Nephron (organoid): ENCODE measurements around the gene SIK2.

Experiments
- H3K27ac Mint-ChIP-seq, 3 experiments: 2 replicates each; pipeline ENCODE4 v1.8.0; 2020; ENCODE audit warnings: mixed read lengths in 3 of 3, mild to moderate bottlenecking in 2 of 3, moderate library complexity in 1 of 3
- H3K27me3 Mint-ChIP-seq: 2 replicates; pipeline ENCODE4 v1.8.0; 2021; ENCODE audit warnings: low read depth, mild to moderate bottlenecking, moderate library complexity, mixed read lengths
- H3K36me3 Mint-ChIP-seq: 2 replicates; pipeline ENCODE4 v1.8.0; 2020; ENCODE audit warnings: low read depth, mixed read lengths
- H3K4me1 Mint-ChIP-seq: 2 replicates; pipeline ENCODE4 v1.8.0; 2020; ENCODE audit warnings: mixed read lengths
- H3K4me3 Mint-ChIP-seq, 3 experiments: 2 replicates each; pipeline ENCODE4 v1.8.0; 2020; ENCODE audit warnings: mild to moderate bottlenecking in 3 of 3, mixed read lengths in 3 of 3, moderate library complexity in 2 of 3
- H3K9me3 Mint-ChIP-seq: 2 replicates; pipeline ENCODE4 v1.8.0; 2020; ENCODE audit warnings: mixed read lengths
- CTCF ChIP-seq, 3 experiments: fragments of 200-600 bp; sonication (generic); IDR thresholded peaks; one replicate each; pipeline ENCODE4 v1.5.0; 2021; ENCODE audit warnings: antibody characterized with exemption in 3 of 3; ENCODE audit not compliant: unreplicated experiment in 3 of 3

Gene SIK2

GRCh38 chr11:111743700-111744099, 141.5 kb downstream of the SIK2 start:
- no peaks in the 10 kb centered on the region for H3K9me3 Mint-ChIP-seq
- H3K36me3 Mint-ChIP-seq, result peaks cover 77% of the 10 kb centered on the region
- H3K27me3 Mint-ChIP-seq, result no peaks in the 10 kb centered on the region
- no peak overlapping the region for H3K27ac Mint-ChIP-seq
- no peak for TF ChIP-seq CTCF (IDR thresholded peaks at IDR 0.05; ENCODE audit: unreplicated experiment in 3 of 3)
- H3K4me1 Mint-ChIP-seq, result no peaks in the 10 kb centered on the region
- H3K4me3 Mint-ChIP-seq, result no peak overlapping the region

- Mint-ChIP-seq H3K4me1 (no peaks in the 10 kb centered on the region), H3K9me3 (no peaks in the 10 kb centered on the region), H3K4me3 (no peak overlapping the region), H3K27me3 (no peaks in the 10 kb centered on the region), H3K27ac (no peak overlapping the region), H3K36me3 (peaks cover 80% of the 10 kb centered on the region)
- no peak for TF ChIP-seq CTCF (IDR thresholded peaks at IDR 0.05; ENCODE audit: unreplicated experiment in 3 of 3)
These were observed 143.7 kb downstream of the SIK2 start for GRCh38 chr11:111745719-111746504.

- H3K27ac Mint-ChIP-seq, result no peak overlapping the region
- H3K9me3 Mint-ChIP-seq, result no peaks in the 10 kb centered on the region
- no peak overlapping the region for H3K4me3 Mint-ChIP-seq
- no peaks in the 10 kb centered on the region for H3K4me1 Mint-ChIP-seq
- H3K36me3 Mint-ChIP-seq, result peaks cover 77% of the 10 kb centered on the region
- H3K27me3 Mint-ChIP-seq, result no peaks in the 10 kb centered on the region
- TF ChIP-seq CTCF (IDR thresholded peaks at IDR 0.05; ENCODE audit: unreplicated experiment in 3 of 3), result no peak
These were observed 146.0 kb downstream of the SIK2 start for GRCh38 chr11:111748035-111748804.

GRCh38 chr11:111749646-111750045, 147.4 kb downstream of the SIK2 start:
- Mint-ChIP-seq H3K36me3 (peaks cover 77% of the 10 kb centered on the region), H3K4me1 (no peaks in the 10 kb centered on the region), H3K27ac (no peak overlapping the region), H3K4me3 (no peak overlapping the region), H3K9me3 (no peaks in the 10 kb centered on the region), H3K27me3 (no peaks in the 10 kb centered on the region)
- TF ChIP-seq CTCF (IDR thresholded peaks at IDR 0.05; ENCODE audit: unreplicated experiment in 3 of 3), result no peak

GRCh38 chr11:111756097-111756496, 153.8 kb downstream of the SIK2 start:
- Mint-ChIP-seq H3K27me3 (no peaks in the 10 kb centered on the region), H3K4me1 (peaks cover 8% of the 10 kb centered on the region), H3K4me3 (no peak overlapping the region), H3K27ac (no peak overlapping the region), H3K9me3 (no peaks in the 10 kb centered on the region), H3K36me3 (peaks cover 59% of the 10 kb centered on the region)
- no peak for TF ChIP-seq CTCF (IDR thresholded peaks at IDR 0.05; ENCODE audit: unreplicated experiment in 3 of 3)
